ENCODE data around the gene CELSR3. TPM values are rescaled to one million over a fixed set of nuclear protein-coding genes. Genes with fewer than 3 reads are reported as not detected.
A peak's percentile ranks its signal among the peaks of the same experiment; 100 is the strongest.

The CELSR3 gene
- polyA plus RNA-seq, 6 donors from 2014 or later, result 0.28 TPM; not detected in 5

GRCh38 chr3:48650723-48651122, 12.0 kb downstream of the CELSR3 start:
- Mint-ChIP-seq H3K4me3 (no peak overlapping the region), H3K27ac (no peak overlapping the region), H3K4me1 (peaks cover 0 to 16% (median 6%) of the 10 kb centered on the region in 3 donors), H3K27me3 (no peaks in the 10 kb centered on the region), H3K9me3 (no peaks in the 10 kb centered on the region), H3K36me3 (no peaks in the 10 kb centered on the region)
- no peak for ATAC-seq (ENCODE audit: low read depth in 2 of 2)
- no peak for DNase-seq

GRCh38 chr3:48648188-48648850, 14.4 kb downstream of the CELSR3 start:
- no peak overlapping the region for H3K4me3 Mint-ChIP-seq
- peaks cover 0 to 17% (median 5%) of the 10 kb centered on the region in 3 donors for H3K27me3 Mint-ChIP-seq
- H3K4me1 Mint-ChIP-seq, result peaks cover 0 to 10% (median 0%) of the 10 kb centered on the region in 3 donors
- no peaks in the 10 kb centered on the region for H3K36me3 Mint-ChIP-seq
- no peak overlapping the region for H3K27ac Mint-ChIP-seq
- DNase-seq, result no peak
- H3K9me3 Mint-ChIP-seq, result no peaks in the 10 kb centered on the region
- no peak for ATAC-seq (ENCODE audit: low read depth in 2 of 2)

- Mint-ChIP-seq H3K36me3 (no peaks in the 10 kb centered on the region), H3K4me1 (peaks cover 0 to 10% (median 0%) of the 10 kb centered on the region in 3 donors), H3K27ac (no peak overlapping the region), H3K4me3 (no peak overlapping the region), H3K9me3 (no peaks in the 10 kb centered on the region), H3K27me3 (peaks cover 0 to 18% (median 5%) of the 10 kb centered on the region in 3 donors)
- ATAC-seq (ENCODE audit: low read depth in 2 of 2), result no peak
- DNase-seq, result no peak
These were observed 15.0 kb downstream of the CELSR3 start for GRCh38 chr3:48647714-48648113.

- ATAC-seq (ENCODE audit: low read depth in 2 of 2) (no peak), DNase-seq (no peak)
- Mint-ChIP-seq H3K4me3 (no peak overlapping the region), H3K27me3 (peaks cover 0 to 18% (median 14%) of the 10 kb centered on the region in 3 donors), H3K9me3 (no peaks in the 10 kb centered on the region), H3K4me1 (peaks cover 0 to 10% (median 0%) of the 10 kb centered on the region in 3 donors), H3K36me3 (no peaks in the 10 kb centered on the region), H3K27ac (no peak overlapping the region)
These were observed 17.6 kb downstream of the CELSR3 start for GRCh38 chr3:48644898-48645760.

- H3K4me3 Mint-ChIP-seq, result no peak overlapping the region
- H3K36me3 Mint-ChIP-seq, result no peaks in the 10 kb centered on the region
- DNase-seq (no peak), ATAC-seq (ENCODE audit: low read depth in 2 of 2) (no peak)
- no peaks in the 10 kb centered on the region for H3K9me3 Mint-ChIP-seq
- peak overlapping the region in 1 of 6 donors; percentile 44 for H3K27ac Mint-ChIP-seq
- peaks cover 0 to 32% (median 29%) of the 10 kb centered on the region in 3 donors for H3K27me3 Mint-ChIP-seq
- peaks cover 0 to 13% (median 4%) of the 10 kb centered on the region in 3 donors for H3K4me1 Mint-ChIP-seq
These were observed 20.1 kb downstream of the CELSR3 start for GRCh38 chr3:48642605-48643004.

- DNase-seq (no peak), ATAC-seq (ENCODE audit: low read depth in 2 of 2) (no peak)
- Mint-ChIP-seq H3K27me3 (peaks cover 0 to 32% (median 29%) of the 10 kb centered on the region in 3 donors), H3K9me3 (no peaks in the 10 kb centered on the region), H3K27ac (no peak overlapping the region), H3K4me3 (no peak overlapping the region), H3K36me3 (no peaks in the 10 kb centered on the region), H3K4me1 (peaks cover 4 to 10% (median 5%) of the 10 kb centered on the region in 3 donors)
These were observed 21.3 kb downstream of the CELSR3 start for GRCh38 chr3:48641396-48641795.

- Mint-ChIP-seq H3K4me1 (peaks cover 12 to 14% (median 14%) of the 10 kb centered on the region in 3 donors), H3K9me3 (no peaks in the 10 kb centered on the region), H3K4me3 (no peak overlapping the region), H3K27me3 (peaks cover 0 to 32% (median 29%) of the 10 kb centered on the region in 3 donors), H3K36me3 (no peaks in the 10 kb centered on the region), H3K27ac (peak overlapping the region in 1 of 6 donors; percentile 20)
- ATAC-seq (ENCODE audit: low read depth in 2 of 2), result no peak
- no peak for DNase-seq
These were observed 22.6 kb downstream of the CELSR3 start for GRCh38 chr3:48639944-48640606.

- no peak for ATAC-seq (ENCODE audit: low read depth in 2 of 2)
- DNase-seq, result no peak
- peaks cover 13 to 25% (median 23%) of the 10 kb centered on the region in 3 donors for H3K4me1 Mint-ChIP-seq
- H3K27me3 Mint-ChIP-seq, result peaks cover 0 to 28% (median 11%) of the 10 kb centered on the region in 3 donors
- H3K27ac Mint-ChIP-seq, result no peak overlapping the region
- no peaks in the 10 kb centered on the region for H3K9me3 Mint-ChIP-seq
- H3K4me3 Mint-ChIP-seq, result peak overlapping the region in 7 of 8 donors; percentile 32 to 94 (median 68)
- H3K36me3 Mint-ChIP-seq, result no peaks in the 10 kb centered on the region
These were observed 25.4 kb downstream of the CELSR3 start for GRCh38 chr3:48637305-48637704.

GRCh38 chr3:48636149-48636655, 26.5 kb downstream of the CELSR3 start:
- no peaks in the 10 kb centered on the region for H3K9me3 Mint-ChIP-seq
- DNase-seq, result no peak
- no peak for ATAC-seq (ENCODE audit: low read depth in 2 of 2)
- peak overlapping the region; percentile 82 to 94 (median 89) for H3K4me3 Mint-ChIP-seq
- H3K36me3 Mint-ChIP-seq, result no peaks in the 10 kb centered on the region
- H3K27ac Mint-ChIP-seq, result no peak overlapping the region
- peaks cover 13 to 25% (median 23%) of the 10 kb centered on the region in 3 donors for H3K4me1 Mint-ChIP-seq
- peaks cover 0 to 19% (median 11%) of the 10 kb centered on the region in 3 donors for H3K27me3 Mint-ChIP-seq

- ATAC-seq (ENCODE audit: low read depth in 2 of 2) (peak; percentile 90 to 95), DNase-seq (peak; percentile 81)
- Mint-ChIP-seq H3K36me3 (no peaks in the 10 kb centered on the region), H3K27ac (peak within 1 kb of the TSS in 2 of 6 donors; percentile 10 to 38), H3K4me3 (peak within 1 kb of the TSS; percentile 82 to 94 (median 89)), H3K27me3 (peaks cover 0 to 19% (median 11%) of the 10 kb centered on the region in 3 donors), H3K9me3 (no peaks in the 10 kb centered on the region), H3K4me1 (peaks cover 13 to 25% (median 23%) of the 10 kb centered on the region in 3 donors)
These were observed 27.3 kb downstream of the CELSR3 start, which contains the start of gene SLC26A6 for GRCh38 chr3:48635222-48636021. TSS of gene SLC26A6 (minus strand) at chr3:48635461. CDS start at chr3:48635393, 68 bp downstream.

- H3K9me3 Mint-ChIP-seq, result no peaks in the 10 kb centered on the region
These were observed 27.9 kb downstream of the CELSR3 start for GRCh38 chr3:48634661-48635221.

GRCh38 chr3:48633743-48634142, 28.9 kb downstream of the CELSR3 start:
- peak overlapping the region in 7 of 8 donors; percentile 42 to 89 (median 81) for H3K4me3 Mint-ChIP-seq
- ATAC-seq (ENCODE audit: low read depth in 2 of 2), result no peak
- H3K36me3 Mint-ChIP-seq, result no peaks in the 10 kb centered on the region
- H3K27me3 Mint-ChIP-seq, result peaks cover 0 to 8% (median 3%) of the 10 kb centered on the region in 3 donors
- H3K9me3 Mint-ChIP-seq, result no peaks in the 10 kb centered on the region
- no peak for DNase-seq
- no peak overlapping the region for H3K27ac Mint-ChIP-seq
- peaks cover 7 to 25% (median 23%) of the 10 kb centered on the region in 3 donors for H3K4me1 Mint-ChIP-seq

More at GRCh38 chr3:48634661-48635221, 27.9 kb downstream of the CELSR3 start:
- ATAC-seq (ENCODE audit: low read depth in 2 of 2) (peak; percentile 22 to 45), DNase-seq (peak; percentile 7)
- H3K36me3 Mint-ChIP-seq, result no peaks in the 10 kb centered on the region
- peaks cover 13 to 25% (median 23%) of the 10 kb centered on the region in 3 donors for H3K4me1 Mint-ChIP-seq
- H3K27ac Mint-ChIP-seq, result no peak overlapping the region
- peaks cover 0 to 18% (median 11%) of the 10 kb centered on the region in 3 donors for H3K27me3 Mint-ChIP-seq
- H3K4me3 Mint-ChIP-seq, result peak overlapping the region; percentile 82 to 94 (median 89)
